WTC11 (cell line): ENCODE data around the gene ERC2.

Experiments used
- CBFB ChIP-seq: sonication (generic); formaldehyde crosslinking; IDR thresholded peaks from 2 replicates; pipeline ENCODE4 v1.8.1; 2022; ENCODE audit warnings: mild to moderate bottlenecking, low read depth, missing genetic modification reagents
- NR3C1 ChIP-seq: sonication (generic); formaldehyde crosslinking; conservative IDR thresholded peaks from 2 replicates; pipeline ENCODE4 v1.8.1; 2023; ENCODE audit warnings: low read depth, mild to moderate bottlenecking, missing genetic modification reagents
- TF ChIP-seq, protein P1 (sequence below): fragments of 200-600 bp; IDR thresholded peaks from 2 replicates; pipeline ENCODE4 v1.8.0; 2022; ENCODE audit warnings: antibody characterized with exemption
- TF ChIP-seq, protein P2 (sequence below): sonication (generic); formaldehyde crosslinking; IDR thresholded peaks from 2 replicates; pipeline ENCODE4 v1.8.1; 2022; ENCODE audit warnings: mild to moderate bottlenecking, moderate library complexity, missing genetic modification reagents

DNA sequence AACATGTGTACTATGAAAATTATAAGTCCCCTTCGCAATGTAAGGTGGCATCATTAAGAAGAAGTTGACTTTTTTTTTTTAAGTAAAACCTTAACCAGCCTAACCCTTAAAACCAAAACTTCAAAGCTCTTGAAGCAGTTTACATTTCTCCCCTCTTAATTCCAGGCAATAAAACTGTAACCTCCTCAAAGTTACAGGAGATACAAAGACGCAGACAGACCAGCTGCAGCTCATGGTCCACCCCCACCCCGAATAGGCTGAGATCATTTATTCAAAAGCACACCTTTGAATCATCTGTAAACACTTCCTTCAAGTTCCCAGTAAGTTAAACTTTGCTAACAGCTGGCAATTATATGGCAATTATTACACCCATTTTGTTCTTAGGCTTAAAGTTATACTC, 414.5 kb downstream of the ERC2 start:
- TF ChIP-seq, protein P1, sequence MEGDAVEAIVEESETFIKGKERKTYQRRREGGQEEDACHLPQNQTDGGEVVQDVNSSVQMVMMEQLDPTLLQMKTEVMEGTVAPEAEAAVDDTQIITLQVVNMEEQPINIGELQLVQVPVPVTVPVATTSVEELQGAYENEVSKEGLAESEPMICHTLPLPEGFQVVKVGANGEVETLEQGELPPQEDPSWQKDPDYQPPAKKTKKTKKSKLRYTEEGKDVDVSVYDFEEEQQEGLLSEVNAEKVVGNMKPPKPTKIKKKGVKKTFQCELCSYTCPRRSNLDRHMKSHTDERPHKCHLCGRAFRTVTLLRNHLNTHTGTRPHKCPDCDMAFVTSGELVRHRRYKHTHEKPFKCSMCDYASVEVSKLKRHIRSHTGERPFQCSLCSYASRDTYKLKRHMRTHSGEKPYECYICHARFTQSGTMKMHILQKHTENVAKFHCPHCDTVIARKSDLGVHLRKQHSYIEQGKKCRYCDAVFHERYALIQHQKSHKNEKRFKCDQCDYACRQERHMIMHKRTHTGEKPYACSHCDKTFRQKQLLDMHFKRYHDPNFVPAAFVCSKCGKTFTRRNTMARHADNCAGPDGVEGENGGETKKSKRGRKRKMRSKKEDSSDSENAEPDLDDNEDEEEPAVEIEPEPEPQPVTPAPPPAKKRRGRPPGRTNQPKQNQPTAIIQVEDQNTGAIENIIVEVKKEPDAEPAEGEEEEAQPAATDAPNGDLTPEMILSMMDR: no peak
- TF ChIP-seq, protein P2, sequence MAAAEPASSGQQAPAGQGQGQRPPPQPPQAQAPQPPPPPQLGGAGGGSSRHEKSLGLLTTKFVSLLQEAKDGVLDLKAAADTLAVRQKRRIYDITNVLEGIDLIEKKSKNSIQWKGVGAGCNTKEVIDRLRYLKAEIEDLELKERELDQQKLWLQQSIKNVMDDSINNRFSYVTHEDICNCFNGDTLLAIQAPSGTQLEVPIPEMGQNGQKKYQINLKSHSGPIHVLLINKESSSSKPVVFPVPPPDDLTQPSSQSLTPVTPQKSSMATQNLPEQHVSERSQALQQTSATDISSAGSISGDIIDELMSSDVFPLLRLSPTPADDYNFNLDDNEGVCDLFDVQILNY (CRISPR knock-in tag): no peak
- TF ChIP-seq CBFB (no peak), NR3C1 (CRISPR knock-in tag) (no peak)
